Measurements from ENCODE around the gene PLPPR5. TPM values are rescaled to one million over a fixed set of nuclear protein-coding genes. Genes with fewer than 3 reads are reported as not detected.
"Not testable (repeated sequence)": the region's sequence is repeated elsewhere in the genome, so short reads cannot be mapped to it uniquely, and the experiment has no call there.

The PLPPR5 gene, protein sequence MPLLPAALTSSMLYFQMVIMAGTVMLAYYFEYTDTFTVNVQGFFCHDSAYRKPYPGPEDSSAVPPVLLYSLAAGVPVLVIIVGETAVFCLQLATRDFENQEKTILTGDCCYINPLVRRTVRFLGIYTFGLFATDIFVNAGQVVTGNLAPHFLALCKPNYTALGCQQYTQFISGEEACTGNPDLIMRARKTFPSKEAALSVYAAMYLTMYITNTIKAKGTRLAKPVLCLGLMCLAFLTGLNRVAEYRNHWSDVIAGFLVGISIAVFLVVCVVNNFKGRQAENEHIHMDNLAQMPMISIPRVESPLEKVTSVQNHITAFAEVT
- total RNA-seq, result not detected in 2 replicates

DNA sequence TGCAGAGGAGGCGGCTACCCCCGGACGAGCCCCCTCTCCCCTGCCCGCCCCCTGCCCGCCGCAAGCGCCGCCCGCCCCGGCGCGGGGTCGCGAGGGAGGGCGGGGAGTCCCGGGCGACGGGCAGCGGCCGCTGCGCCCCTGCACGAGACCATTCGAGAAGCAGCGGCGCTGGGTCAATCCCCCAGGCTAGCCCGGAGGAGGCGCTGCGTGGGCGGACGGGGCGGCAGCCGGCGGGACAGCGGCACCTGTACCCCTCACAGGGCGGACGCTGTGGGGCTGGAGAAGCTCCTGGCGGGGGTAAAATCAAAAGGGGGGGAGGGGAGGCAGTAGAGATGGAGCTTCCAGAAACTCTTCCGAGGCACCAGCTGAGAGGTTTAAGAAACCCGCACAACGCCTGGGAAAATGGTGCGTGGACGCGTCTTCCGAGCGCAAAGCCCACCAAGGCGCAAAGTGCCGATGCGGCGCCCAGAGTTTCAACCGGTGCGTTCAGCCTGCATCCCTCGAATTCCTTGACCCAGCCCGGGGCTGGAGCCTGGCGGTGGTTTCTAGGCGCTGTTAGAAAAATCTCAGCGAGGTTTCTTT, at the start of gene PLPPR5:
TSS of gene PLPPR5 (minus strand) at position 1 of the 582 bp plus-strand sequence. CDS start 190 bp downstream, outside the sequence.
- no peak for DNase-seq (ENCODE audit: low read depth, low spot score)

DNA sequence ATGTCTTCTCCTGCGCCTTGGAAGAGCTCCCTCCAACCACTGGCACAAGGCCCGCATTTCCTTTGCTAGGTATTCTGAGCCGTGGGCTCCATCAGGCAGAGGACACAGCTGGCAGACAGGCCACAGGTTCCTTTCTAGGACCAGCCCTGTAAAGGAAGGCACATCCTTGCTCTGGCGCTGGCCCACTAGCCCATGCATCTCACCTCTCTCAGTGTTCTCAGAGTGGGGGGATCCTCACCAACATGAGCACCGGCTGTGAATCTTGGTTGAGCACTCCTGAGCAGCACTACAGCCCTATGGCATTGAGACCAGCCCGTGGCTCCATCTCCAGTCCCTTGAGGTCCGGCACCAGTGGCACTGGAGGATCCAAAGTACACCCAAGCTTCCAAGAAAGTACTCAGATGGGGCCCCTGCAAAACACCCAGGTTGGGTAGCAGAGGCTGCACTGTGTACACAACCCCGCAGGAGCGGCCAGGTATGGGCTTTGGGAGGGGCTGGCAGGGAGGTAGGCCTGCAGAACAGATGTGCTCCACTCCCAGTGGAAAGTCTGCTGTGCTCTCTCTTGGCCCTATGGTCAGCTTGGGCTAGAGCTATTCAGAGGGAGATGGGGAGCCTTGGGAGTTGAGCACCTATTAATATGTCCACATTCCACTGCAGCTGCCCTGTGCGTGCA, 47.1 kb upstream of the PLPPR5 start:
- DNase-seq (ENCODE audit: low read depth, low spot score), result no peak

DNA sequence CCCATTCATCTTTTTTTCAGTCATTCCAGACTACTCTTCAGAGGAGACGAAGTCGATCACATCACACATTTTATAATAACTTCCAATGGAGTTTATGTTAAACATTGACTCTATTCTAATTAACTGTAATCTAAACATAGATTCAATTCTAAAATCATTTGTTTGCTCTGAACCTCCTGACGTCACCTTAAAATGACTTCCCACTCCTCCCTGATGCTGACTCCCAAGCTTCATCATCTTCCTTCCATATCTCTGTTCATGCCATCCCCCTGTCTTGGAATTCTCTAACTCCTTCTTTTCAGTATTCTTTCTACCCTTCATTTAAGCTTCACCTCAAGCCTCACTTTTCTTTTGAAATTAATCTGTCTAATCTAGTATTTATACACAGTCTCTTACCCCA, 45.1 kb upstream of the PLPPR5 start:
- DNase-seq (ENCODE audit: low read depth, low spot score), result no peak

DNA sequence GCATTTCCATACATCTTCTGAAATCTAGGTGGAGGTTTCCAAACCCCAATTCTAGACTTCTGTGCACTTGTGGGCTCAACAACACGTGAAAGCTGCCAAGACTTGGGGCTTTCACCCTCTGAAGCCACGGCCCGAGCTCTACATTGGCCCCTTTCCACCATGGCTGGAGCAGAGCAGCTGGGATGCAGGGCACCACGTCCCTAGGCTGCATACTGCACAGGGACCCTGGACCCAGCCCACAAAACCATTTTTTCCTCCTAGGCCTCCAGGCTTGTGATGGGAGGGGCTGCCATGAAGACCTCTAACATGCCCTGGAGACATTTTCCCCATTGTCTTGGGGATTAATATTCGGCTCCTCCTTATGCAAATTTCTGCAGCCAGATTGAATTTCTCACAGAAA, 32.1 kb upstream of the PLPPR5 start:
- DNase-seq (ENCODE audit: low read depth, low spot score), result not testable (repeated sequence)

DNA sequence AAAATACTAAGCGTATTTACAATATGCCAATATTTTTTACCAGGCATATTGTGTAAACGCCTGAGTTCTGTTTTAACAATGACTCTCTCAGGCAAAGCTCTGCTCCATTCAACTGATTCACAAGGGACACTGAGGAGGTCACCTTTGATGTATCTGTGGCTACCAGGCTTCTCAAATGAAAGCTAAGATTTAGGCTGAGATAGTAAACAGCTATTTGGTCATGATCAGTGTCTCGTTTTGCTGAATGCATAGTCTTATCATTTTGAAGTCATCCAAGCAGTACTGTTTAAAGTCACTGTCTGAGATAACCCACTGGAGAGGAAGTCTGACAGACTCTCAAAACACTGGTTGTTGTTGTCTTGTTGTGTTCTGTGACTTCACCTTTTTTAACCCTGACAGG, 13.7 kb upstream of the PLPPR5 start:
- DNase-seq (ENCODE audit: low read depth, low spot score), result no peak

DNA sequence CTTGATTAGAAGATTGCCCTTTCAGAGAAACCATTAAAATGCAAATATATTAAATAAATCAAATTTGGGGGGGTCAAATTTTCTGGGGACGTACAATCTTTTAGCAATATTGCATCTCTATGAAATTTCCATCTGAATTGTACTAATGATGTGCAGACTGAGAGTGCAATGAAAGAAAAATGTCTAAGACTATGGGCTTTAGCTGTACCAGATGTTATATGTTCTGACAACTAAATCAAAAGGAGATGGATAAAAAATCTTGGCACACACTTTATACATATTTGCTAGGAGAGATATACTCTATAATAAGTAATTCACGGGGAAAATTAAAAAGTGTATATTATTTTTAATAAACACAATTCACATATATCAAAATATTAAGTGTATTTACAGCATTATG, 13.0 kb upstream of the PLPPR5 start:
- no peak for DNase-seq (ENCODE audit: low read depth, low spot score)

DNA sequence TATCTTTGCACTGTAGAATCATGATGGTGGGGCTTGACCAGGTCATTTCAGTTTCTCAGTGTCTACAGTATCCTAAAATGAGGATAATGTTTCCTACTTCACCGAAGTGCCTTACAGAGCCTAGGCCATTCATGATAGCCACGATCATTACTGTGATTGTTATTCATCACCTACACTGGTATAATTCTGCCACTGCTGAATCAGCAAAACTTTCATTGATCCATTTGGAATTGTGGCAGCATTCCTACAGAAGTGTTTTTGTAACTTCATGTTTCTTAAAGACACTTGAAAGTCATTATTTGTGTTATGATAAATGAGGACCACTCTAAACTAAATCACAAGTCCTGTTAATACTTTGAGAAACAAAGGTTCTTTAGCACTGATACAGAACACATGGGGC, 6.0 kb upstream of the PLPPR5 start:
- DNase-seq (ENCODE audit: low read depth, low spot score), result no peak

DNA sequence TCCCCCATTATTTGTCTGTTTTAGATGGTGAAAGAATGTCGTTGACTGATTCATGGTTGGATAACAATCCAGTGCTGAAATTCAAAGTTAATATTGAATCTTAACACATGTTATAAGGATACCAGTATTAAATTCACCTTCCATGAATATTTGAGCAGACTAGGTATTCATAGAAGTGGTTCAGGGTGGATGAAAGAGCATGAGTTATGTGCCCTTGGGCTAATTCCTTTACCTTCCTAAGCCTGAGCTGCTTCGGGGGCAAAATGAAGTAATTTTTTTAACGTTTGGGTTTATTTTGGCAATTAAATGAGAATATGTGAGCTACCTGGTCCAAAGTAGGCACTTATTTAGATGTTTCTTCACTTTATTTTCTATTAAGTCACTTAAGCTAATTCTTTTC, 2.7 kb upstream of the PLPPR5 start:
- no peak for DNase-seq (ENCODE audit: low read depth, low spot score)

DNA sequence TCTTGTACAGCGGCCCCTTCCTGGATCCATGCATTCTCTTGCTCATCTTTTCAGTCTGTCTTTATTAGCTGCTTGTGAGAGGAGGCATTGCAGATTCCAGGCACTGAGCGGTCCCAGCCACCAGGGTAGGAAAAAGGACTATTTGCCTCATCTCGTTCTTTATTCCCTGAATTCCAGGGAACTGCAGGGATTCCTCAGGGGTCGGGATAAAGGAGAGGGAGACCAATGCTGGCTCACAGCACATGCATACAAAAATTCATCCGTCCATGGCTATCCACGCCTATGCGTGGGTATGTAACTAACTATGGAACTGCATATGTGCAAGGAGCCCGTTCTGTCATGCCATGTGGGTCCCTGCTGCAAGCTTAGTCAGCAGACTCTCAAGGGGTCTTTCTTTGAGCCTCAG, 879 bp upstream of the PLPPR5 start:
- DNase-seq (ENCODE audit: low read depth, low spot score), result no peak

DNA sequence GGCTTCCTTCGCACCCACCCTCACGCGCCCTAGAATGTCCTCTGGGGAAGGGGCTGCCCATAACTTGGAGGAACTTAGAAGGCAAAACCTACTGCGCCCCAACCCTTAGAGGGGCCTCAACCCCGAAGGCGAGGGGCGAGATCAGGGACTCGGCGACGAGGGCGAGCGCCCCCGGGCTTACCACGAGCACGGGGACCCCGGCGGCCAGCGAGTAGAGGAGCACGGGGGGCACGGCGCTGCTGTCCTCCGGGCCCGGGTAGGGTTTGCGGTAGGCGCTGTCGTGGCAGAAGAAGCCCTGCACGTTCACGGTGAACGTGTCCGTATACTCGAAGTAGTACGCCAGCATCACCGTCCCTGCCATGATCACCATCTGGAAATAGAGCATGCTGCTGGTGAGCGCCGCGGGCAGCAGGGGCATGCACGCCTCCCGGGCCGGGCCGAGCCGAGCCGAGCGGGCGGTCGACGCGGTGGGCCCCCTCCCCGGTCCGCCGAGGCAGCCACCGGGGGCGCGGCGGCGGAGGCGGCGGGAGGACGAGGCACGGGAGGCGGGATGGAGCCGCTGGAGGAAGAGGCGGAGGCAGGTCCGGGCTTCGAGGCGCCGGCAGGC, 304 bp downstream of the PLPPR5 start:
- no peak for DNase-seq (ENCODE audit: low read depth, low spot score)

DNA sequence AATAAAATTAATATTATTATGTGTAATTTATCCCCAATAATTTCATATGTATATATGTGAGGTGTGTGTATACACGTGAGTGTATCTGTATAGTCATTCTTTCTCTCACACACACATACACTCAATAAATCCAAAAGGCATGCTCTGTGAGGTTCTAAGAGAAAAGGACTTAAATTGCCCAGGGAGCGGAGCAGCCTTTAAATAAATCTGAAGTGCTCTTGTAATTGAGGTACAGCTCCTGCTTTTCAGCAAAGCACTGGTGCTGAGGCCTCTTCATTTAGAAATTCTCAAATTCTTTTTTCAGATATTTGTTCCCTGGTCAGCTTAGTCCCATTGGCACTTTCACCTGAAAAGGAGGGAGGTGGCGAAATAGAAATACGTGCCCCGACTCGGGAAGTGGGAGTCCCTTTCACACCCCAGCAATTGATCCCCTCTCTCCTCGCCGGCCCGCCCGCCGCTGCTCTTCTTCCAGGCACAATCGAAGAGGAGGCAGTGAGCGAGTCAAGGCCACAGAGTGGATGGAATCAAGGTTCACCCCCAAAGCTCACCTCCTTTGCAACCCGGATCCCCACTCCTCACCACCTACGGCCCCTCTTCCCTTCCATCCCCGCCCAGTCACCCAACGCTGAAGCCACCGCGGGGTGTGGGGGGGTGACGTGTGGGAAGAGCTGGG, 944 bp downstream of the PLPPR5 start:
- no peak for DNase-seq (ENCODE audit: low read depth, low spot score)

DNA sequence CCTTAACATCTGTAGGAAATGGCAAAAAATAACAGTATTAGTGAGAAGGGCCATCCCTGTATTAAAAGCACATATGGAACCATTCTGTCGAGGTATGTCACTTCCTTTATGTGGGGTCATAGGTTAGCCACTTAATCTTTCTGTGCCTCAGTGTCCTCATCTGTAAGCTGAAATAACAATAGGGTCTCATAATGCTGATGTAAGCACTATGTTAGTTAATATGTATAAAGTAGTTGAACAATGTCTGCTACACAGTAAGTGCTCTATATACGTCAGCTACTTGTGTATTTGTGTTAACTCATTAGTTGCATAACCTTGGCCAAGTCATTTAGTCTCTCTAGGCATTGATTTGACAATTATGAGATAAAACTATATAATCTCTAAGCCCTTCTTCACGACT, 11.8 kb downstream of the PLPPR5 start:
- no peak for DNase-seq (ENCODE audit: low read depth, low spot score)

DNA sequence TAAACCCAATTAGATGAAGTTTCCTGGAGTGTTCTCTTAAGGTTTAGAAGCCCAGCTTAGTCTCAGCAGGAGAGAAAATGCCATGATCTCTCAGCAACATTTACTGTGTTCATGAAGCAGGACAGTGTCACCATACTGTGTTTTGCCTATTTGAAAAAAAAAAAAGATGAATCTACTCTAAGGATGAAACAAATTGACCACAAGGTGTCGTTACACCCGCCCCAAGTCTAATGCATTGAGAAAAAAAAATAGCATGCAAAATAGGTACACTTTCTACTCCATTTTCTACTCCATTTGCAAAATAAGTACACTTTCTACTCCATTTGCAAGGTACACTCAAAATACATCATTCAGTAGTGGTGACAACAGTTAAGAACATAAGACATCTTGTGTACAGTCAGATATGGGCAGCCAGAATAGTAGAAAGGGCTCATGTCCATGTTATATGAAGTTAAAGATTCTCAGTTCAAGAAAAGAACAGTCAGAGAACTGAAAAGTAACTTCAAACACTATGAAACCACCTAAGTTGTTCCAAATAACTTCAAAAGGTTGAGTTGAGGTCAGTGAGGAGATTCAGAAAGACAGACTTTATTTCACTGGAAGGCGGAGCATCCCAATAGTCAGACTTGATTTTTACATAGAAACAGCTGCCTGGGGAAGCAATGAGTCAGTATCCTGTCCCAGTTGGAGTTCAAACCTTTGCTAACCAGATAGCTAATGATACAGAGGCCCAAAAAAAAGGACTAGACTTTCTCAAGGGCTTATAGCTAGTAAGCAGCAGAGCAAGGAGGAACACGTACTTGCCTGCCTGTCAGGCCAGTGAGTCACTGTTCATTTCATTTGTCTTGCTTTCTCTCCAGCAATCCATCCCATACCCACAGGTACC, 13.3 kb downstream of the PLPPR5 start:
- DNase-seq (ENCODE audit: low read depth, low spot score), result peak; percentile 40

DNA sequence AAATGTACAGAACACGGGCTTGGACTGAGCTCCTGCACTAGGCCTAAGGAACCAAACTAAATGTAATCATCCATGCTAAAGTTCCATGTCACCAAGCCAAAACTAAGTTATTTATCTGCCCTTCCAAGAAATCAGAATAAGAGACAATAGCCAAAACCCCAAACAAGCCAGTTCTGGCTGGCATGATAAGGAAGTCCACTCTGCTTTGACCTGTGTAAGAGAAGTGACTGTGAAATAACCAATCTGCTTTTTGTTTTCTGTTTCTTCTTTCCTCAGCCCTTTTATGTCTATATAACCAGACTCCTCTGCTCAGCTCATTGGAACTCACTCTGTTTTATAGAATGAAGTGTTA, 15.1 kb downstream of the PLPPR5 start:
- no peak for DNase-seq (ENCODE audit: low read depth, low spot score)

DNA sequence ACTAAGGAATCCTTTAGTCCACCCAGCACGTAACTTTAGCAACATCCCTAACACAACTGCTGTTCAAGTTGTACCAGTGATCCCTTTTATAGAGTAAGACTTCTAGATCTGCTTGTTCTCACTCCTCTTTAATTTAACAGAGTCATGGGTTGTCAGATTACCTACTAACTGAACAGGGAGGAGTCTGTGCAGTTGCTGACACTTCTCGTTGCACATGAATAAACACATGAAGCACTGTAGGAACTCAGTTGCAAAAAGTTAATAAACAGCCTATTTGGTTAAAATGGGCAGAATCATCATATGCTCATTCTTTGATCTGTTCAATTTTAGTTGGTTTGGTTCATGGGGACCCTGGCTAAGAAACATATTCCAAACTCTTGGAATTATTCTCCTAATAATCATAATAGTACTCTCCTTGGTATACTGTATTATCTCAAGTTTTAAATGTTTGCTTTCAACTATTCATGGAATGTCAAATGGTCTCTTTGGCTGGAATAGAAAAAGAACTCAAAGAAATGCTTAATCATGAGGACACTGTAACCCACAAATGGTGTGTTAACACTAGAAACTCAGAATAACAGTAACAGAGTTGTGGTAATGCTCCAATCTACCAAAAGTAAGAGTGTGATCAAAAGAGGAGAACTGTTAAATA, 15.6 kb downstream of the PLPPR5 start:
- DNase-seq (ENCODE audit: low read depth, low spot score), result no peak

DNA sequence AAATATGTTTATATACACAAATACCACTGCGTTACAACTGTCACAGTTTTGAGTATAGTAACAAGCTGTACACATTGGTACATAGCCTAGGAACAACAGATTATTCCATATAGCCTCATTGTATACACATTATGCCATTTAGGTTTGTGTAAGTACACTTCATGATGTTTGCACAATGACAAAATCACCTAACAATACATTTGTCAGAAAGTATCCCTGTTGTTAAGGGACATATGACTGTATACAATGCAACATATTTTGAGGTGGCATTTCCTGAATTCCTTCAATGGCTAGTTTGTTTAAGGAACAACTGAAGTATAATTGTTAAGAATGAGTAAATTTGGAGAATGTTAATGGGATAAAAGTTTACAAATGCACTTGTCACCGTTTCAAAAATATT, 19.0 kb downstream of the PLPPR5 start:
- DNase-seq (ENCODE audit: low read depth, low spot score), result no peak

DNA sequence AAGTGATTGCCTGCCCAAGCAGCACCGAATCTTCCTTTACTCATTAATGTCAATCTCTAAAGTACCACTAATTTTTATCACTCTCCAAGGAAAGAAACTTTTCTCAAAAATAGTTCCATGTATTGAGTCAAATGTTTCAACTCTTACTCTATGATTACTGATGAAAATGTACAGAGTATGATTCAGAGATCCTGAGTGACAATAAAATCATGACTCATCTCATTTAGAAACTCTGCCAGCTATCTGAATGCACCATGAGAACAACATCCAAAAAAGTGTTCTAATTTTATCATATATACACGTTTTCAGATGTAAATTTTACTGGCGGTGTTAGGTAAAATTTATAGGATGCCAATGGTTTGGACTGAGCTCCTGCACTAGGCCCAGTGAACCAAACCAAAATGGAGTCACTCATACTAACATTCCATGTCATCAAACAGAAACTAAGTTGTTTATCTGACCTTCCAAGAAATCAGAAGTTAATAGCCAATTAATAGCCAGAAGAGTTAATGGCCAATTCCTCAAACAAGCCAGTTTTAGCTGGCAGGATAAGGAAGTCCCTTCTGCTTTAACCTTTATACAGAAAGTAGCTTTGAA, 22.6 kb downstream of the PLPPR5 start:
- DNase-seq (ENCODE audit: low read depth, low spot score), result no peak

DNA sequence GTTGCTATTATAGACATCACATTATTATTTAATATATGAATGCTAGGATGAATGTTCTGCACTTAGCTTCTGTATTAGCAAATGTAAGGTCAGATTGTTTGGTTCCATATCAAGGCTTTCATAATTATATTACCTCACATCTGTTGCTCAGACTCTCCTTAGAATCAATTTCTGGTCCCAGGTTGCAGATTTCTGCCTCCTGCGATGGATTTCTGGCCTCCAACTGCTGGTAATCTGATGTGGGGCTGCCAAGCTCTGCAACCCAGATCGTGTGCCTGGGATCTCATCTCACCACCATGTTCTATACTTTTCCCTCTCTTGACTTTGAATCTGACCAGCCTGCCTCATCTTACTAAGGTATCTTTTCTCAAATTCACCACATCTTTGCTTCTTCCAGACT, 25.2 kb downstream of the PLPPR5 start:
- DNase-seq (ENCODE audit: low read depth, low spot score), result no peak

DNA sequence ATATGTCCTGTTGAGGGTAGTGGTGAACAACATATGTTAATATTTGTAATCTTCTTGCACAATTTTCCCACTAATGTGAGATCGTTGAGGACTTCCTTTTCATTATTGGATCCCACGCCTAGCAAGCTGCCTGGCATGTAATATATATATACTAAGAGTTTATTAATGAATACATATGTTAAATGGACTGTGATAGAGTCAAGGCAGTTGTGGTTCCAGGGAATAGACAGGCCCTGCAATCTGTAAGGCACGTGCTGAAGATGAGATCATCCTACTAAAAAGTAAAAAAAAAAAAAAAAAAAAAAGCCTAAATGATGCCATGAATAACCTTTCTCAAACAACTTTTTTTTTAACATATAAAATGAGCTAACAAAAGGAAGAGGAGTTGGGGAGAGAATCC, 28.9 kb downstream of the PLPPR5 start:
- no peak for DNase-seq (ENCODE audit: low read depth, low spot score)

DNA sequence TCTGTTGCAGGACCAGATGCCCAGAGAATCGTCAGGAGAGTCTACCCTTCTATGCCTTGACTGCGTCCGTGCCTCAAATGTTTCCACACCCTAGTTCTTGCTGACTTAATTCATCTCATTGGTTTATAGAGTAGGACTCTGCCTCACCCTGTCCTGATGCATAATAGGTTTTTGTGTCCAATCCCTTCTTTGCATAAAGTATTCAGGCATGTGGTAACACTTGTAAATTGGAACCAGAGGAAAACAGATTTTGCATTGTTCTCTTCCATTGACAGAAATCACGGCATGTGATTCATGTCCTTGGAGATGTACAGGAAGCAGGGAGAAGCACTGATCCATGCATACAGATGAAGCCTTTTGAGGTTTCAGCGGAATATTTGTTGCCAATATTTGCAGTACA, 29.5 kb downstream of the PLPPR5 start:
- DNase-seq (ENCODE audit: low read depth, low spot score), result no peak
